Erythroblast (primary cell): ENCODE measurements around the gene HDAC4.

Source experiments
- GATA1 ChIP-seq: IDR thresholded peaks from 2 replicates; pipeline ENCODE4 v1.6.1; 2011; ENCODE audit warnings: low read depth, mild to moderate bottlenecking, control low read depth, low read length, moderate library complexity
- POLR2A ChIP-seq: IDR thresholded peaks from 2 replicates; pipeline ENCODE4 v1.6.1; 2011; ENCODE audit warnings: mild to moderate bottlenecking, low read length

- TF ChIP-seq POLR2A (no peak), GATA1 (no peak)
Measured at GRCh38 chr2:239147376-239147775, 253.4 kb downstream of the HDAC4 start.
